K562 (cell line): ENCODE data around the gene ABI2. TPM values are rescaled to one million over a fixed set of nuclear protein-coding genes. Genes with fewer than 3 reads are reported as not detected.

Experiments used
- CHD4 ChIP-seq: fragments of 200-600 bp; sonication (generic); IDR thresholded peaks from 3 replicates; pipeline ENCODE4 v1.6.1; 2012; ENCODE audit warnings: low read depth, mild to moderate bottlenecking, mixed read lengths, low read length, inconsistent platforms; ENCODE audit not compliant: insufficient read depth, insufficient replicate concordance, poor library complexity, severe bottlenecking
- EGR1 ChIP-seq: fragments of 450-650 bp; conservative IDR thresholded peaks from 2 replicates; pipeline ENCODE4 v1.6.1; 2017; ENCODE audit warnings: mild to moderate bottlenecking
- ETV1 ChIP-seq: fragments of 450-650 bp; conservative IDR thresholded peaks from 2 replicates; pipeline ENCODE4 v1.6.1; 2016; ENCODE audit warnings: missing genetic modification characterization, control low read depth, low read depth, missing compliant biosample characterization
- HDAC2 ChIP-seq: fragments of 450-650 bp; IDR thresholded peaks from 2 replicates; pipeline ENCODE4 v1.6.1; 2016; ENCODE audit warnings: mild to moderate bottlenecking
- NR2C2 ChIP-seq, 2 experiments: fragments of 200-800 bp in 1 of 2; sonication (Bioruptor generic) in 1 of 2; sonication (generic) in 1 of 2; formaldehyde crosslinking in 1 of 2; IDR thresholded peaks; 2 replicates each; pipeline versions ENCODE4 v1.6.1 to v1.8.0; 2016 to 2022; ENCODE audit warnings: mild to moderate bottlenecking in 1 of 2, missing compliant biosample characterization in 1 of 2, missing genetic modification characterization in 1 of 2, missing genetic modification reagents in 1 of 2
- PPARD ChIP-seq: fragments of 250-450 bp; sonication (Bioruptor Pico); IDR thresholded peaks from 2 replicates; pipeline ENCODE4 v1.8.0; 2022; ENCODE audit warnings: inconsistent platforms, mild to moderate bottlenecking, moderate library complexity
- RBFOX2 ChIP-seq: fragments of 200-400 bp; formaldehyde crosslinking; IDR thresholded peaks from 2 replicates; pipeline ENCODE4 v1.6.1; 2017; ENCODE audit warnings: low read depth, mild to moderate bottlenecking, low read length, moderate library complexity
- SIN3B ChIP-seq: fragments of 450-650 bp; IDR thresholded peaks from 2 replicates; pipeline ENCODE4 v1.6.1; 2017; ENCODE audit warnings: low read depth, mild to moderate bottlenecking, moderate library complexity
- polyA plus RNA-seq, 8 experiments: library from polyadenylated mRNA; depleted of rRNA in 4 of 8; stranded (reverse) in 5 of 8; unstranded in 3 of 8; fragments of >200 nt; fragmentation: Nextera tagmentation in 2 of 8; fragmentation: Illumina TruSeq in 1 of 8; extraction: Ambion mirVana in 2 of 8; extraction: Trizol in 1 of 8; gene quantifications; 2 replicates each; pipeline versions ENCODE4 v1.2.1 to v1.2.3, GENCODE V29; 2011 to 2014; ENCODE audit warnings: inconsistent platforms in 1 of 8, missing spikeins in 1 of 8
- total RNA-seq, 7 experiments: library from RNA; depleted of rRNA in 6 of 7; stranded (reverse); fragments of >200 nt in 6 of 7; fragmentation: Illumina TruSeq in 2 of 7; extraction: Trizol in 2 of 7; gene quantifications; 2 replicates each; pipeline versions ENCODE4 v1.2.1 to v1.2.3, GENCODE V29; 2011 to 2021; ENCODE audit warnings: low replicate concordance in 1 of 7
- TF ChIP-seq, protein P1 (sequence below): fragments of 250-450 bp; sonication (Bioruptor Pico); IDR thresholded peaks from 2 replicates; pipeline ENCODE4 v1.4.0; 2020
- TF ChIP-seq, protein P2 (sequence below): fragments of 450-650 bp; conservative IDR thresholded peaks from 2 replicates; pipeline ENCODE4 v1.6.1; 2016; ENCODE audit warnings: missing genetic modification characterization, low read depth, mild to moderate bottlenecking, missing compliant biosample characterization, moderate library complexity
- TF ChIP-seq, protein P3 (sequence below): IDR thresholded peaks from 2 replicates; pipeline ENCODE4 v1.6.1; 2014; ENCODE audit warnings: antibody characterized with exemption
- TF ChIP-seq, protein P4 (sequence below): fragments of 450-650 bp; IDR thresholded peaks from one replicate; pipeline ENCODE4 v1.6.1; 2018; ENCODE audit warnings: mild to moderate bottlenecking, moderate library complexity; ENCODE audit not compliant: partially characterized antibody

ABI2 gene
- total and polyA plus RNA-seq, 9 of the 15 experiments (the other 6 are each of a cell fraction or from before 2014, with no cell fraction given) = 5.3 to 24.3 (median 12.2) TPM

DNA sequence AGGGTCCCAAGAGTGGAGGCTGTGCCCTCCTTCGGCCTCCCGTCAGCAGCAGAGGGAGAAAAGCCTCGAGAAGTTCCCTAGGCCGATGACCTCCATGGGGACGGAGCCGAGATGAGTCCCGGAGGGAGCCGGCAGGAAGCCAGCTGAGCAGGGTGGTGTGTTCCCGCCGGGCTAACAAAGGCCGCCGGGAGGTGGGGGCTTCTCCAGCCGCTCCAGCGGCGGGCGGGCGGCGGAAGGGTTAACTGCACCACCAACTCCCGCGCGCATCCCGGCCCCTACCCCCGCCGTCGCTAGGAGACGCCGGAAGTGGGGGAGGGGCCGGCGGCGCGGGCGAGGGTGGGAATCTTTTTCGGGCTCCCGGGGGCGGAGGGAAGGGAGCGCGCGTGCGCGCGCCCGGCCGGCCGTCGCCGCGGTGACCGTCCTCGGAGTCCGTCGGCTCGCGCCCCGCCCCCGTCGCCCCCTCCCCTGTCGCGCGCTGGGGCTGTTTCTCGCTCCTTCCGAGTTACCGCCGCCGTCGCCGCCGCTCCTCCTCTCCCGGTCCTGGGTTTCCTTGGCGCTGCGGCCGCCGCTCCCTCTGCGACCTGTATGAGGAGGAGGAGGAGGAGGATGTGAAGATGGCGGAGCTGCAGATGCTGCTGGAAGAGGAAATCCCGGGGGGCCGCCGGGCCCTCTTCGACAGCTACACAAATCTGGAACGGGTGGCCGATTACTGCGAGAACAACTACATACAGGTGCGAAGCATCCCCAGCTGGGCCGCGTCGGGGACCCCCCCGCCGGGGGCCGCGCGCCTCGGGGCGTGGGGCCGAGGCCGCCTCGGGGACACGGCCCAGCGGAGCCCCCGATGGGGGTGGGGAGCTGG lies at the start of gene ABI2 (continued):
- TF ChIP-seq, protein P1, sequence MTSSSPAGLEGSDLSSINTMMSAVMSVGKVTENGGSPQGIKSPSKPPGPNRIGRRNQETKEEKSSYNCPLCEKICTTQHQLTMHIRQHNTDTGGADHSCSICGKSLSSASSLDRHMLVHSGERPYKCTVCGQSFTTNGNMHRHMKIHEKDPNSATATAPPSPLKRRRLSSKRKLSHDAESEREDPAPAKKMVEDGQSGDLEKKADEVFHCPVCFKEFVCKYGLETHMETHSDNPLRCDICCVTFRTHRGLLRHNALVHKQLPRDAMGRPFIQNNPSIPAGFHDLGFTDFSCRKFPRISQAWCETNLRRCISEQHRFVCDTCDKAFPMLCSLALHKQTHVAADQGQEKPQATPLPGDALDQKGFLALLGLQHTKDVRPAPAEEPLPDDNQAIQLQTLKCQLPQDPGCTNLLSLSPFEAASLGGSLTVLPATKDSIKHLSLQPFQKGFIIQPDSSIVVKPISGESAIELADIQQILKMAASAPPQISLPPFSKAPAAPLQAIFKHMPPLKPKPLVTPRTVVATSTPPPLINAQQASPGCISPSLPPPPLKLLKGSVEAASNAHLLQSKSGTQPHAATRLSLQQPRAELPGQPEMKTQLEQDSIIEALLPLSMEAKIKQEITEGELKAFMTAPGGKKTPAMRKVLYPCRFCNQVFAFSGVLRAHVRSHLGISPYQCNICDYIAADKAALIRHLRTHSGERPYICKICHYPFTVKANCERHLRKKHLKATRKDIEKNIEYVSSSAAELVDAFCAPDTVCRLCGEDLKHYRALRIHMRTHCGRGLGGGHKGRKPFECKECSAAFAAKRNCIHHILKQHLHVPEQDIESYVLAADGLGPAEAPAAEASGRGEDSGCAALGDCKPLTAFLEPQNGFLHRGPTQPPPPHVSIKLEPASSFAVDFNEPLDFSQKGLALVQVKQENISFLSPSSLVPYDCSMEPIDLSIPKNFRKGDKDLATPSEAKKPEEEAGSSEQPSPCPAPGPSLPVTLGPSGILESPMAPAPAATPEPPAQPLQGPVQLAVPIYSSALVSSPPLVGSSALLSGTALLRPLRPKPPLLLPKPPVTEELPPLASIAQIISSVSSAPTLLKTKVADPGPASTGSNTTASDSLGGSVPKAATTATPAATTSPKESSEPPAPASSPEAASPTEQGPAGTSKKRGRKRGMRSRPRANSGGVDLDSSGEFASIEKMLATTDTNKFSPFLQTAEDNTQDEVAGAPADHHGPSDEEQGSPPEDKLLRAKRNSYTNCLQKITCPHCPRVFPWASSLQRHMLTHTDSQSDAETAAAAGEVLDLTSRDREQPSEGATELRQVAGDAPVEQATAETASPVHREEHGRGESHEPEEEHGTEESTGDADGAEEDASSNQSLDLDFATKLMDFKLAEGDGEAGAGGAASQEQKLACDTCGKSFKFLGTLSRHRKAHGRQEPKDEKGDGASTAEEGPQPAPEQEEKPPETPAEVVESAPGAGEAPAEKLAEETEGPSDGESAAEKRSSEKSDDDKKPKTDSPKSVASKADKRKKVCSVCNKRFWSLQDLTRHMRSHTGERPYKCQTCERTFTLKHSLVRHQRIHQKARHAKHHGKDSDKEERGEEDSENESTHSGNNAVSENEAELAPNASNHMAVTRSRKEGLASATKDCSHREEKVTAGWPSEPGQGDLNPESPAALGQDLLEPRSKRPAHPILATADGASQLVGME (CRISPR knock-in tag) = peak; percentile 71; the same call in 1 of the 2 replicates
- TF ChIP-seq, protein P2, sequence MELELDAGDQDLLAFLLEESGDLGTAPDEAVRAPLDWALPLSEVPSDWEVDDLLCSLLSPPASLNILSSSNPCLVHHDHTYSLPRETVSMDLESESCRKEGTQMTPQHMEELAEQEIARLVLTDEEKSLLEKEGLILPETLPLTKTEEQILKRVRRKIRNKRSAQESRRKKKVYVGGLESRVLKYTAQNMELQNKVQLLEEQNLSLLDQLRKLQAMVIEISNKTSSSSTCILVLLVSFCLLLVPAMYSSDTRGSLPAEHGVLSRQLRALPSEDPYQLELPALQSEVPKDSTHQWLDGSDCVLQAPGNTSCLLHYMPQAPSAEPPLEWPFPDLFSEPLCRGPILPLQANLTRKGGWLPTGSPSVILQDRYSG (tag) = no peak
- TF ChIP-seq CHD4 = no peak
- no peak for TF ChIP-seq PPARD (CRISPR knock-in tag)
- peak; percentile 71 for TF ChIP-seq EGR1
- TF ChIP-seq ETV1 (tag) = peak; percentile 17; the same call in 1 of the 2 replicates
- TF ChIP-seq, protein P3, sequence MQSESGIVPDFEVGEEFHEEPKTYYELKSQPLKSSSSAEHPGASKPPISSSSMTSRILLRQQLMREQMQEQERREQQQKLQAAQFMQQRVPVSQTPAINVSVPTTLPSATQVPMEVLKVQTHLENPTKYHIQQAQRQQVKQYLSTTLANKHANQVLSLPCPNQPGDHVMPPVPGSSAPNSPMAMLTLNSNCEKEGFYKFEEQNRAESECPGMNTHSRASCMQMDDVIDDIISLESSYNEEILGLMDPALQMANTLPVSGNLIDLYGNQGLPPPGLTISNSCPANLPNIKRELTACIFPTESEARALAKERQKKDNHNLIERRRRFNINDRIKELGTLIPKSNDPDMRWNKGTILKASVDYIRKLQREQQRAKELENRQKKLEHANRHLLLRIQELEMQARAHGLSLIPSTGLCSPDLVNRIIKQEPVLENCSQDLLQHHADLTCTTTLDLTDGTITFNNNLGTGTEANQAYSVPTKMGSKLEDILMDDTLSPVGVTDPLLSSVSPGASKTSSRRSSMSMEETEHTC = no peak
- peak; percentile 10; the same call in 1 of the 2 replicates for TF ChIP-seq HDAC2
- peak; percentile 71 for TF ChIP-seq RBFOX2
- TF ChIP-seq NR2C2 (CRISPR knock-in tag; IDR thresholded peaks at IDR 0.05) = no peak
- TF ChIP-seq NR2C2 (tag; IDR thresholded peaks at IDR 0.05) = peak; percentile 43; the same call in 1 of the 2 replicates
- no peak for TF ChIP-seq SIN3B
- TF ChIP-seq, protein P4, sequence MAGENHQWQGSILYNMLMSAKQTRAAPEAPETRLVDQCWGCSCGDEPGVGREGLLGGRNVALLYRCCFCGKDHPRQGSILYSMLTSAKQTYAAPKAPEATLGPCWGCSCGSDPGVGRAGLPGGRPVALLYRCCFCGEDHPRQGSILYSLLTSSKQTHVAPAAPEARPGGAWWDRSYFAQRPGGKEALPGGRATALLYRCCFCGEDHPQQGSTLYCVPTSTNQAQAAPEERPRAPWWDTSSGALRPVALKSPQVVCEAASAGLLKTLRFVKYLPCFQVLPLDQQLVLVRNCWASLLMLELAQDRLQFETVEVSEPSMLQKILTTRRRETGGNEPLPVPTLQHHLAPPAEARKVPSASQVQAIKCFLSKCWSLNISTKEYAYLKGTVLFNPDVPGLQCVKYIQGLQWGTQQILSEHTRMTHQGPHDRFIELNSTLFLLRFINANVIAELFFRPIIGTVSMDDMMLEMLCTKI = no peak
